Measurements from ENCODE around the gene ZNF419. TPM values are rescaled to one million over a fixed set of nuclear protein-coding genes. Genes with fewer than 3 reads are reported as not detected.
"Not testable (repeated sequence)": the region's sequence is repeated elsewhere in the genome, so short reads cannot be mapped to it uniquely, and the experiment has no call there.

ZNF419 gene
- total RNA-seq, 3 donors from 2014 or later = 3.9 to 8.4 (median 5.2) TPM

DNA sequence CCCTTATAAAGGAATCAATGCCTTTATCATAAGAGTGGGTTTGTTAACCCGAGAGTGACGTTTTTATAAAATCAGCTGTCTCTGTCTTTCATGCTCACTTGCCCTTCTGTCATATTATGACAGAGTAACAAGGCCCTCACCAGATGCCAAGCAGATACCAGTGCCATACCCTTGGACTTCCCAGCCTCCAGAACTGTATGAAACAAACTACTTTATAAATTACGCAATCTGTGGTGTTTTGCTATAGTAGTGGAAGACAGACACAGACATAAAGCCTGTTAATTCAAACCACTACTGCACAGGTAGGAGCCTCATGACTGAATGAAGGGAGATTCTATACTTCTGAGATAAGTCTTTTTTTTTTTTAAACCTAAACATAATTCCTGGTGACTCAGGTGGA, 35.2 kb upstream of the ZNF419 start:
- no peak for TF ChIP-seq CTCF (IDR thresholded peaks at IDR 0.05)
- H3K4me3 ChIP-seq = no peak overlapping the region
- no peak for DNase-seq
- H3K9me3 ChIP-seq = peaks cover 87% of the 10 kb centered on the region
- intact Hi-C loops (cut with DNase I, micrococcal nuclease) = no loop called here
- ATAC-seq = no peak
- H3K36me3 ChIP-seq (ENCODE audit: low read depth) = no peaks in the 10 kb centered on the region
- H3K4me1 ChIP-seq (ENCODE audit: low read depth) = no peaks in the 10 kb centered on the region

GRCh38 chr19:57465680-57466381, 21.7 kb upstream of the ZNF419 start:
- ATAC-seq (peak; percentile 73), DNase-seq (peak in 1 of 3 donors; percentile 25)
- no peak for TF ChIP-seq CTCF (IDR thresholded peaks at IDR 0.05)

GRCh38 chr19:57466489-57466888, 21.1 kb upstream of the ZNF419 start:
- TF ChIP-seq CTCF (IDR thresholded peaks at IDR 0.05) = no peak
- intact Hi-C loops (cut with DNase I, micrococcal nuclease) = no loop called here
- DNase-seq (no peak), ATAC-seq (no peak)
- Histone ChIP-seq H3K4me1 (ENCODE audit: low read depth) (no peaks in the 10 kb centered on the region), H3K4me3 (no peak overlapping the region), H3K36me3 (ENCODE audit: low read depth) (no peaks in the 10 kb centered on the region), H3K9me3 (peaks cover 81% of the 10 kb centered on the region)

More at GRCh38 chr19:57465680-57466381, 21.7 kb upstream of the ZNF419 start:
- no peaks in the 10 kb centered on the region for H3K4me1 ChIP-seq (ENCODE audit: low read depth)
- no peak overlapping the region for H3K4me3 ChIP-seq
- intact Hi-C loops (cut with DNase I, micrococcal nuclease) = no loop called here
- peaks cover 81% of the 10 kb centered on the region for H3K9me3 ChIP-seq
- no peaks in the 10 kb centered on the region for H3K36me3 ChIP-seq (ENCODE audit: low read depth)

- no peaks in the 10 kb centered on the region for H3K4me1 ChIP-seq (ENCODE audit: low read depth)
- no peak for DNase-seq
- no peak for TF ChIP-seq CTCF (IDR thresholded peaks at IDR 0.05)
- H3K9me3 ChIP-seq = peaks cover 93% of the 10 kb centered on the region
- ATAC-seq = no peak
- H3K4me3 ChIP-seq = no peak overlapping the region
- intact Hi-C loops (cut with DNase I, micrococcal nuclease) = no loop called here
- no peaks in the 10 kb centered on the region for H3K36me3 ChIP-seq (ENCODE audit: low read depth)
These were observed 13.9 kb upstream of the ZNF419 start for GRCh38 chr19:57473646-57474045.

DNA sequence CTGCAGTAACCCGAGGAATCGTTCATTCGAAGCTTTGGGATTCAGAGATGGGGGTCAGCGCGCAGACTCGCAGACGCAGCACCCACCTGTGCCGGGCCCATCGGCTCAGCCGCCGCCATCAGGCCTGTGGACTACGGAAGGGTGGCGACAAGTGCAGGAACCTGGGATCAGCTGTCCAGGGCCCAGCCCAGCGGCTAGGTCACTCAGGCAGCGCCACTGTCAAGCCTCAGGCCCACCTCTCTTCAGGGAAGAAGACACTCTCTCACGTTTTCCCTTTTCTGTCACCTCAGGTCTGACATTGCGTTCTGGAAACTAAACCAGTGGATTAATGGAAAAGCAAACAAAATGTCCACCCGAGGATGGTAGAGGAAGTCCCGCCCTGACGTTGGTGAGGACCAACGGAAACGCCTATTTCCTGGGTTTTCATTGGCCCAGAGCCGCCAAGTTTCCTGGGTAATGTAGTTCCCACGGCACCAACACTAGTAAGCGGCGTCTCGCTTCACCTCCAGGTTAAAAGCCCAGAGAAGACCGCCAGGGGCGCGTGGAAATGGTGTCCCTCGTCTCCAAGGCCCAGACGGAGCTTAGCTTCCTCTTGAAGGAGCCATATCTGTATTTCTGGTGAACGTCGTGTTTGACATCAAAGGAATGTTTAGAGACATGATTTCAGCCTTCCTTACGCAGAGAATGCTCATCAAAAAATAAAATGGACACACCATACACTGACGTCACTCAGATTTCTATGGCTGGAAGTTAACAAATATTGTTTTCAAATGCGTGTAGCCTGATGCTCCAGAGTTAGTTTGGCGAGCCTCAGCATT, 10.2 kb upstream of the ZNF419 start, which contains the start of gene ZNF772:
Gene ZNF772 (minus strand): TSS at position 376 of the 818 bp plus-strand sequence. CDS start 257 bp downstream, at position 119.
- no peak for TF ChIP-seq CTCF (IDR thresholded peaks at IDR 0.05)
- peak; percentile 80 to 92 (median 85) for DNase-seq
- H3K36me3 ChIP-seq (ENCODE audit: low read depth) = no peaks in the 10 kb centered on the region
- intact Hi-C loops (cut with DNase I, micrococcal nuclease) = no loop called here
- H3K4me3 ChIP-seq = peak within 1 kb of the TSS; percentile 18
- ATAC-seq = peak; percentile 100
- no peaks in the 10 kb centered on the region for H3K4me1 ChIP-seq (ENCODE audit: low read depth)
- peaks cover 72% of the 10 kb centered on the region for H3K9me3 ChIP-seq

DNA sequence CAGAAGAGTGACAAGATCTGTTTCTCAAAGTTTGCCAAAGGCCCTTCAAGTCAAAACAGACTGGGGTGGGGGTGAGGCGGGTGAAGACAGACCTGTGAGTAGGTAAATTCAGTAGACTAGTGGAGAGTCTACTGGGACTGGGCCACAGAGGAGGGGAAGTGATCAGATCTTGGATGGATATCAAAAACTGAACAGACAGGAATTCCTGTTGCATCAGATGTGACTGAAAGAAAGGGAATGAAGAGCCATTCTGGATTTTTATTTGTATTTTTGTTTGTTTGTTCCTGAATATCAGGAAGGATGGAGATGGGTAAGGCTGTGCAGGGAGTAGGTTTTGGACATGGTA, 722 bp downstream of the ZNF419 start:
- intact Hi-C loops (cut with DNase I, micrococcal nuclease); H3K4me3 ChIP-seq; H3K36me3 ChIP-seq (ENCODE audit: low read depth); DNase-seq; H3K4me1 ChIP-seq (ENCODE audit: low read depth); ATAC-seq: not testable (repeated sequence)
- H3K9me3 ChIP-seq = peaks cover 28% of the 10 kb centered on the region

DNA sequence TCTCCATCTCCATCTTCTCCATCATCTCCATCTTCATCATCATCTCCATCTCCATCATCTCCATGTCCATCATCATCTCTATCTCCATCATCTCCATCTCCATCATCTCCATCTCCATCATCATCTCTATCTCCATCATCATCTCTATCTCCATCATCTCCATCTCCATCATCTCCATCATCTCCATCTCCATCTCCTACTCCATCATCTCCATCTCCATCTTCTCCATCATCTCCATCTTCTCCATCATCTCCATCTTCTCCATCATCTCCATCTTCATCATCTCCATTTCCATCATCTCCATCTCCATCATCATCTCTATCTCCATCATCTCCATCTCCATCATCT, 11.8 kb downstream of the ZNF419 start:
- H3K4me1 ChIP-seq (ENCODE audit: low read depth); ATAC-seq; H3K4me3 ChIP-seq; H3K36me3 ChIP-seq (ENCODE audit: low read depth); DNase-seq; intact Hi-C loops (cut with DNase I, micrococcal nuclease): not testable (repeated sequence)
- peaks cover 56% of the 10 kb centered on the region for H3K9me3 ChIP-seq

GRCh38 chr19:57499680-57500395, 12.3 kb downstream of the ZNF419 start, which contains the start of gene ZNF773:
ZNF773 (plus strand) TSS chr19:57499938; CDS start chr19:57500081, 143 bp downstream.
- H3K4me1 ChIP-seq (ENCODE audit: low read depth); intact Hi-C loops (cut with DNase I, micrococcal nuclease); H3K36me3 ChIP-seq (ENCODE audit: low read depth): not testable (repeated sequence)
- ATAC-seq (peak; percentile 100), DNase-seq (peak; percentile 96 to 97 (median 97))
- Histone ChIP-seq H3K9me3 (peaks cover 55% of the 10 kb centered on the region), H3K4me3 (peak within 1 kb of the TSS; percentile 68)
